Transverse colon (tissue), 4 donors: ENCODE results near the gene ZG16. TPM values are rescaled to one million over a fixed set of nuclear protein-coding genes. Genes with fewer than 3 reads are reported as not detected.

Experiments used
- DNase-seq: peaks from one replicate; pipeline ENCODE4 v3.0.0-alpha.2; 2019
- H3K27ac ChIP-seq, 4 donors: fragments of 200-600 bp; sonication (generic); 2 replicates each; pipeline ENCODE4 v1.5.1; 2016 to 2018; ENCODE audit warnings: inconsistent platforms in 4 of 4
- H3K27me3 ChIP-seq: fragments of 200-600 bp; sonication (generic); 2 replicates; pipeline ENCODE4 v1.5.1; 2017; ENCODE audit warnings: inconsistent platforms
- H3K36me3 ChIP-seq, 4 donors: fragments of 200-600 bp; sonication (generic); 2 replicates each; pipeline ENCODE4 v1.5.1; 2017 to 2019; ENCODE audit warnings: inconsistent platforms in 4 of 4
- H3K4me1 ChIP-seq, 4 donors: fragments of 200-600 bp; sonication (generic); 2 replicates each; pipeline ENCODE4 v1.5.1; 2017 to 2020; ENCODE audit warnings: inconsistent platforms in 4 of 4
- H3K4me3 ChIP-seq, 4 donors: fragments of 200-600 bp; sonication (generic); 1 replicate in 1 of 4; 2 replicates in 3 of 4; pipeline versions ENCODE4 v1.5.1 to v1.6.1; 2017 to 2019; ENCODE audit warnings: inconsistent platforms in 4 of 4
- H3K9me3 ChIP-seq, 2 donors: fragments of 200-600 bp; sonication (generic); 2 replicates each; pipeline ENCODE4 v1.5.1; 2017 to 2019; ENCODE audit warnings: inconsistent platforms in 2 of 2
- EP300 ChIP-seq: sonication (generic); formaldehyde crosslinking; IDR thresholded peaks from one replicate; pipeline ENCODE4 v1.6.1; 2017; ENCODE audit warnings: antibody characterized with exemption, low read depth
- POLR2A ChIP-seq: fragments of 450-650 bp; IDR thresholded peaks from one replicate; pipeline ENCODE4 v1.6.1; 2016; ENCODE audit warnings: antibody characterized with exemption, mild to moderate bottlenecking, moderate library complexity
- POLR2AphosphoS5 ChIP-seq, 3 donors: sonication (generic); formaldehyde crosslinking; IDR thresholded peaks; one replicate each; pipeline ENCODE4 v1.6.1; 2016; ENCODE audit warnings: antibody characterized with exemption in 3 of 3
- WGBS, 2 donors: methylation state at CpG; one replicate each; pipeline ENCODE4 v1.1.5; 2018; ENCODE audit warnings: low coverage in 1 of 2; 5-methylcytosine and 5-hydroxymethylcytosine counted together
- in situ Hi-C, 4 donors: fragments of 200-750 bp; cut with MboI; loops; one replicate each; pipeline versions ENCODE4 v1.15.0 to v1.15.1; 2017; ENCODE audit warnings: low sequenced_read_pairs in 3 of 4, low pct_ligation_motif_present in 1 of 4, low pct_unique_long_range_greater_than_20kb in 1 of 4
- intact Hi-C: fragments of 100-400 bp; cut with DNase I; formaldehyde crosslinking; loops from one replicate; pipeline ENCODE4 v1.15.1; 2023; ENCODE audit warnings: low total_unique reads
- total RNA-seq, 4 donors: library from RNA; depleted of rRNA; stranded (reverse); fragments of >200 nt; gene quantifications; one replicate each; pipeline ENCODE4 v1.1.0, GENCODE V29; 2016
- TF ChIP-seq, protein P1 (sequence below), 5 experiments: fragments of 200-600 bp in 3 of 5; fragments of 450-650 bp in 2 of 5; sonication (generic) in 3 of 5; IDR thresholded peaks; 1 replicate in 2 of 5; 2 replicates in 3 of 5; pipeline ENCODE4 v1.5.1; 2016 to 2017; ENCODE audit warnings: antibody characterized with exemption in 5 of 5, inconsistent platforms in 3 of 5, mild to moderate bottlenecking in 2 of 5, moderate library complexity in 1 of 5

ZG16 gene
- total RNA-seq, 4 donors from 2014 or later, result 73.4 to 1,268 (median 104) TPM

DNA sequence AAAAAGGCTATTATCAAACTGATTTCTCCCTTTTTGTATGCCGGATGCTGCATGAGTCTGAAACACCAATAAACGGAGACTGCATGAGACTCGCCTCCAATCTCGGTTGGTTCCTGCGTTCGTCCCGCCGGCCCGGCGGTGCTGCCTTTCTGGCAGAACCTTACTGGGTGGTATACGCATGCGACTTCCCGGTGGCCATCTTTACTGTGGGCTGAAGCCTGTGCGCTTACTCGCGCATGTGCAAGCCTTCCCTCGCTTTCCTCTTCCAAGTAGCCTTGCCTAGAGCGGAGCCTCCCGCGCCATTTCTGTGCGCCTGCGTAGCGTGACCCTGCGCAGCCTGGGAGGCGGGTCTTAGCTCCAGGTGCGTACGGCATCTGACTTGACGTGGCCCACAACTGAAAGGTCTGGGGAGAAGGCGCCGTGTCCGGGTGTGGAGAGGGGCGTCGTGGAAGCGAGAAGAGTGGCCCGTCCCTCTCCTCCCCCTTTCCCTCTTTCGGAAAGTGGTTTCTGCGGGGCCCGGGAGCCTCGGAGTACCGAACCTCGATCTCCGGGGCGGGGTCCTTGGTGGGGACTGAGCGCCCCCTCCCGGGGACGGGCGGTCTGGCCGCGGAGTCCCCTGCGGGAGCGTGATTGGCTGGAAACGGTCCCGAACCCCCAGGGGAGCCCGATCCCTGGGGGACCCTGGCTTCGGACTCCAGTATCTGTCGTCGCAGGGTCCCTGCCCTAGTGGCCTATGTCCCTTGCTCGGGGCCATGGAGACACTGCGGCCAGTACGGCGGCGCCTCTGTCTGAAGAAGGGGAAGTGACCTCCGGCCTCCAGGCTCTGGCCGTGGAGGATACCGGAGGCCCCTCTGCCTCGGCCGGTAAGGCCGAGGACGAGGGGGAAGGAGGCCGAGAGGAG is 38.0 kb downstream of the ZG16 start, which contains the start of gene PAGR1:
Gene PAGR1, plus strand, starts transcription at position 360 of the 901 bp plus-strand sequence. Its CDS starts 374 bp downstream, at position 734.
- intact Hi-C loops (loop anchor here (1.0 kb wide), 1 partner anchor 26 kb away; the partner anchor contains the start of gene KIF22), in situ Hi-C loops (no loop called here)
- H3K27me3 ChIP-seq, result no peaks in the 10 kb centered on the region
- DNase-seq, result peak; percentile 99
- TF ChIP-seq POLR2A (peak; percentile 81), EP300 (no peak), POLR2AphosphoS5 (IDR thresholded peaks at IDR 0.05) (peak; percentile 78 to 91 (median 81))
- TF ChIP-seq, protein P1, sequence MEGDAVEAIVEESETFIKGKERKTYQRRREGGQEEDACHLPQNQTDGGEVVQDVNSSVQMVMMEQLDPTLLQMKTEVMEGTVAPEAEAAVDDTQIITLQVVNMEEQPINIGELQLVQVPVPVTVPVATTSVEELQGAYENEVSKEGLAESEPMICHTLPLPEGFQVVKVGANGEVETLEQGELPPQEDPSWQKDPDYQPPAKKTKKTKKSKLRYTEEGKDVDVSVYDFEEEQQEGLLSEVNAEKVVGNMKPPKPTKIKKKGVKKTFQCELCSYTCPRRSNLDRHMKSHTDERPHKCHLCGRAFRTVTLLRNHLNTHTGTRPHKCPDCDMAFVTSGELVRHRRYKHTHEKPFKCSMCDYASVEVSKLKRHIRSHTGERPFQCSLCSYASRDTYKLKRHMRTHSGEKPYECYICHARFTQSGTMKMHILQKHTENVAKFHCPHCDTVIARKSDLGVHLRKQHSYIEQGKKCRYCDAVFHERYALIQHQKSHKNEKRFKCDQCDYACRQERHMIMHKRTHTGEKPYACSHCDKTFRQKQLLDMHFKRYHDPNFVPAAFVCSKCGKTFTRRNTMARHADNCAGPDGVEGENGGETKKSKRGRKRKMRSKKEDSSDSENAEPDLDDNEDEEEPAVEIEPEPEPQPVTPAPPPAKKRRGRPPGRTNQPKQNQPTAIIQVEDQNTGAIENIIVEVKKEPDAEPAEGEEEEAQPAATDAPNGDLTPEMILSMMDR (IDR thresholded peaks at IDR 0.05), result peak; percentile 80 to 95 (median 92)
- peak within 1 kb of the TSS; percentile 93 to 98 (median 96) for H3K27ac ChIP-seq
- WGBS, 2 donors, result 0% methylated on average over 2 to 64 of the region's 70 CpGs
- peaks cover 40 to 79% (median 72%) of the 10 kb centered on the region in 4 donors for H3K4me1 ChIP-seq
- H3K36me3 ChIP-seq, result peaks cover 0 to 13% (median 0%) of the 10 kb centered on the region in 4 donors
- no peaks in the 10 kb centered on the region for H3K9me3 ChIP-seq
- peak within 1 kb of the TSS; percentile 58 to 79 (median 70) for H3K4me3 ChIP-seq

DNA sequence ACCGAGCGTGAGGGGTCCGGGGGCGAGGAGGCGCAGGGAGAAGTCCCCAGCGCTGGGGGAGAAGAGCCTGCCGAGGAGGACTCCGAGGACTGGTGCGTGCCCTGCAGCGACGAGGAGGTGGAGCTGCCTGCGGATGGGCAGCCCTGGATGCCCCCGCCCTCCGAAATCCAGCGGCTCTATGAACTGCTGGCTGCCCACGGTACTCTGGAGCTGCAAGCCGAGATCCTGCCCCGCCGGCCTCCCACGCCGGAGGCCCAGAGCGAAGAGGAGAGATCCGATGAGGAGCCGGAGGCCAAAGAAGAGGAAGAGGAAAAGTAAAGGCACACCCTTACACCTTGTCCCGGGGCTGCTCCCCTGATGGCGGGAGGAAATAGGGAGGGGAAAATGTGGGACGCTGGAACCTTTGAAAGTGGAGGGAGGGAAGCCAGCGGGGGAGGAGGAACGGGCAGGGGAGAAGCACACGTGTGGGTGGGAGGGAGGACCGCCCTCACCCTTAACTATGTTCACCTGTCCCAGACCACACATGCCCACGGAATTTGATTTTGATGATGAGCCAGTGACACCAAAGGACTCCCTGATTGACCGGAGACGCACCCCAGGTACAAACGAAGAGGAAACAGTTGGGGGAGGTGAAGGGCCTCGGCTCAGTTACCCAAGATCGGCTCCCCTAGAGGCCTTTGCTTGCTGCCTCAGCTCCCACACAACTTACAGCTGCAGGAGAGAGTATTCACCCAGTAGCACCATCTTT is 38.8 kb downstream of the ZG16 start:
- intact Hi-C loops, result loop anchor here (1.0 kb wide), 1 partner anchor 27 kb away; the partner anchor contains the start of gene KIF22
- peak; percentile 73 for DNase-seq
- H3K36me3 ChIP-seq, result peaks cover 0 to 13% (median 0%) of the 10 kb centered on the region in 4 donors
- TF ChIP-seq EP300, result no peak
- TF ChIP-seq, protein P1 (IDR thresholded peaks at IDR 0.05), result peak in 2 of 5 experiments; percentile 14 to 26
- no peak for TF ChIP-seq POLR2A
- TF ChIP-seq POLR2AphosphoS5 (IDR thresholded peaks at IDR 0.05), result peak; percentile 12 to 42 (median 29)
- WGBS, 2 donors, result 0 to 1% methylated on average over 1 to 37 of the region's 37 CpGs
- peak overlapping the region; percentile 93 to 98 (median 96) for H3K27ac ChIP-seq
- H3K27me3 ChIP-seq, result no peaks in the 10 kb centered on the region
- H3K9me3 ChIP-seq, result no peaks in the 10 kb centered on the region
- in situ Hi-C loops, result no loop called here
- H3K4me3 ChIP-seq, result peak overlapping the region; percentile 58 to 79 (median 70)
- peaks cover 40 to 79% (median 73%) of the 10 kb centered on the region in 4 donors for H3K4me1 ChIP-seq

DNA sequence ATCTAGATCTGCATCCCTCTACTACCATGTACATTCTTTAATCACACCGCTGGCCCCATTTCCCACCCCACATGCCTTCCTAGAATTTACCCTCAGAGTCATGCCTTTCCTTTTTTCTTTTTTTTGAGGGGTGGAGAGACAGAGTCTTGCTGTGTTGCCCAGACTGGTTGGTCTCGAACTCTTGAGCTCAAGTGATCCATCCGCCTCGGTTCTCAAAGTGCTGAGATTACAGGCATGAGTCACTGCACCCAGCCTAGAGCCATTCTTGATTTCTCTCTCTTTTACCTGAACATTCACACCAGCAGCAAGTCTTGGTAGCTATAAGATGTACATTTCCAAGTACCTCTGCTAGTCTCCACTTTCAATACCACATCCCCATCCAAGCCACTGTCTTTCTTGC is 40.0 kb downstream of the ZG16 start:
- peaks cover 0 to 13% (median 0%) of the 10 kb centered on the region in 4 donors for H3K36me3 ChIP-seq
- TF ChIP-seq POLR2AphosphoS5 (IDR thresholded peaks at IDR 0.05) (no peak), POLR2A (no peak), EP300 (no peak)
- TF ChIP-seq, protein P1 (IDR thresholded peaks at IDR 0.05), result no peak
- H3K4me1 ChIP-seq, result peaks cover 42 to 79% (median 73%) of the 10 kb centered on the region in 4 donors
- 75 to 100% methylated on average over 1 to 4 of the region's 4 CpGs for WGBS, 2 donors
- H3K9me3 ChIP-seq, result no peaks in the 10 kb centered on the region
- intact Hi-C loops, result no loop called here
- peak overlapping the region in 1 of 4 donors; percentile 85 for H3K4me3 ChIP-seq
- DNase-seq, result no peak
- in situ Hi-C loops, result no loop called here
- peak overlapping the region; percentile 93 to 98 (median 96) for H3K27ac ChIP-seq
- H3K27me3 ChIP-seq, result no peaks in the 10 kb centered on the region
